Inflammatory macrophage treated with lipopolysaccharide for 1 hour (primary cell): ENCODE measurements around the gene RTN4RL2.

Source experiments
- DNase-seq, 2 donors: peaks; one replicate each; pipeline ENCODE4 v3.0.0-alpha.2; 2020 to 2022

Gene RTN4RL2

GRCh38 chr11:57481915-57482781, 21.8 kb downstream of the RTN4RL2 start:
- no peak for DNase-seq

- peak in 1 of 2 donors; percentile 43 for DNase-seq
These were observed 22.6 kb downstream of the RTN4RL2 start for GRCh38 chr11:57482782-57483561.

- no peak for DNase-seq
These were observed 23.2 kb downstream of the RTN4RL2 start for GRCh38 chr11:57483562-57483918.

GRCh38 chr11:57484141-57484710, 23.9 kb downstream of the RTN4RL2 start:
- DNase-seq: peak; percentile 46 to 59

- DNase-seq: peak; percentile 89 to 98
These were observed 25.1 kb downstream of the RTN4RL2 start for GRCh38 chr11:57485217-57485990.

GRCh38 chr11:57487021-57487778, 26.9 kb downstream of the RTN4RL2 start:
- DNase-seq: no peak

GRCh38 chr11:57487920-57488659, 27.8 kb downstream of the RTN4RL2 start:
- peak in 1 of 2 donors; percentile 36 for DNase-seq

GRCh38 chr11:57490456-57491248, 30.3 kb downstream of the RTN4RL2 start:
- peak in 1 of 2 donors; percentile 54 for DNase-seq

- DNase-seq: peak; percentile 50 to 71
These were observed 31.2 kb downstream of the RTN4RL2 start for GRCh38 chr11:57491371-57492061.

- DNase-seq: no peak
These were observed 33.5 kb downstream of the RTN4RL2 start for GRCh38 chr11:57493507-57494503.

- DNase-seq: no peak
These were observed 35.9 kb downstream of the RTN4RL2 start for GRCh38 chr11:57496109-57496820.

GRCh38 chr11:57497303-57498247, 37.2 kb downstream of the RTN4RL2 start:
- no peak for DNase-seq

- no peak for DNase-seq
These were observed 38.2 kb downstream of the RTN4RL2 start for GRCh38 chr11:57498540-57498939.

- peak; percentile 74 to 92 for DNase-seq
These were observed 39.2 kb downstream of the RTN4RL2 start for GRCh38 chr11:57499413-57499982.

- no peak for DNase-seq
These were observed 39.7 kb downstream of the RTN4RL2 start for GRCh38 chr11:57499983-57500461.

- DNase-seq: no peak
These were observed 40.2 kb downstream of the RTN4RL2 start for GRCh38 chr11:57500515-57500914.
